OCI-M2 (cell line): ENCODE data around the gene C1QL4.
"Not testable (repeated sequence)": the region's sequence is repeated elsewhere in the genome, so short reads cannot be mapped to it uniquely, and the experiment has no call there.

Experiments used
- DNase-seq: peaks from one replicate; lab custom pipeline; 2025; ENCODE audit not compliant: unreplicated experiment; lab: John Stamatoyannopoulos, UW

C1QL4 gene

DNA sequence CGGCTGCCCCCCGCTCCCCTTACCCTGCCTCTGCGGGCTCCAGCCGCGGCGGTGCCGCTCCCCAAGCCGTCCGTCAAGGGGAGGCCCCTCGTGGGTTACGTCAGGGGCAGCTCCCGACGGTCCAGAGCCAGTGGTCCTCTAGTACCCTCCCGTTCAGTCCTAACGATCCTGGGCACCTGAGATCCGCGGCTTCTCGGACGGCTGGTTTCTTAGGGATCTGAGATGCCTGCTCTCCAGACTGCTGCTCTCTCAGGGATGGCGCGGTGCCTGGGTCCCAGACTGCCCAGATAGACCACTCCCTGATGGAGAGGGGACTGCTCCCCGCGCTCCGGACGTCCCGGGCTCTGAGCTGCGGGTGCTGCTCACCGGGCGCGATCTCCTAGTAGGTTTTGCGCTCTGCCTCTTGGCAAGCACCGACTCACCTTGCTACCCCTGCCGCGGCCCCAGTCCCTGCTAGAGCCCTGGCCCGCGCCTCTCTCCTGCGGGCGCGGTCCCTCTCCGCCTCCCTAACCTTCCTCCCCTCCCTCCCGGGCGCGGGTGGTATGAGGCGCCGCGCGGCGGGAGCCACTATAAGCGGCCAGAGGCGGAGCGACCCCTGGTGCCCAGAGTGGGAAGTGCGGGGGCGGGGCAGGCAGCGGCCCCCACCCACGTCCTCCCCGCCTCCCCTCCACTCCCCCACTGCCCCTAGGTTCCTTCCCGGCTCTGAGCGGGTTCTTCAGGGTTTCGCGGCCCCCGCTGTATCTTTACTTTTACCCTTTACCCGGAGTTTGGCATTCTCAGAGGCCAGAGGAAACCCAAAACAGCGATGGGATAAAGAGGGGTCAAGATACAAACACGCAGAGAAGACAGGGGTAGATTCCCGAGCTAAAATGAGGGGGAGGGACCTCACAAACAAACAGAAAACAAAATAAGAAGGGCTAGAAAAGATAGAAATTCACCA, at the start of gene C1QL4:
C1QL4 (minus strand) TSS at position 544 of the 940 bp plus-strand sequence. CDS start 711 bp downstream, outside the sequence.
- peak; percentile 42 for DNase-seq

DNA sequence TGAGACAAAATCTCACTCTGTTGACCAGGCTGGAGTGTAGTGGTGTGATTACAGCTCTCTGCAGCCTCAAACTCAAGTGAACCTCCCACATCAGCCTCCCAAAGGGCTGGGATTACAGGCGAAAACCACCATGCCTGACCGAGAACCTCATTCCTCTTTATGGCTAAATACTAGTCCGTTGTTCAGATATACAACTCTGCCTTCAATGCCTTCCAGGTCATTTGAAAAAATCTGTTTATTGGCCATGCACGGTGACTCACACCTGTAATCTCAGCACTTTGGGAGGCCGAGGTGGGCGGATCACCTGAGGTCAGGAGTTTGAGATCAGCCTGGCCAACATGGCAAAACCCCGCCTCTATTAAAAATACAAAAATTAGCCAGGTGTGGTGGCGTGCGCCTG, 43.2 kb upstream of the C1QL4 start:
- not testable (repeated sequence) for DNase-seq

DNA sequence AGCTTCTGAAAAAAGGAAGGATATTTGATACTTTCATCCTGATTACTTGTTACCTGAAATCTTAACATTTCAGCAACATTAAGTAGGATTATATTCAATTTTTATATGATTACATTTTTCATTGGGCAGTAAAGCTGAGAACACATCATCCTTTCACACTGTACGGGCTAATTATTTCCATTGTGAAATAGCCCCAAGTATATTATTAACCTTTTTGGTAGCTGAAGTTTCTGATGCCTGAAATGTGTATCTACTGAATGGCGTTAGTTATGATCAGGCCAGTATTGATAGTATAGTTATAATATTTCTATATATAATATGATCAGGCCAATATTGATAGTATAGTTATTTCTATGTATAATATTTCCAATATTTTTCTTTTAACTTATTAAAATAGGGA, 40.4 kb upstream of the C1QL4 start:
- DNase-seq, result no peak

DNA sequence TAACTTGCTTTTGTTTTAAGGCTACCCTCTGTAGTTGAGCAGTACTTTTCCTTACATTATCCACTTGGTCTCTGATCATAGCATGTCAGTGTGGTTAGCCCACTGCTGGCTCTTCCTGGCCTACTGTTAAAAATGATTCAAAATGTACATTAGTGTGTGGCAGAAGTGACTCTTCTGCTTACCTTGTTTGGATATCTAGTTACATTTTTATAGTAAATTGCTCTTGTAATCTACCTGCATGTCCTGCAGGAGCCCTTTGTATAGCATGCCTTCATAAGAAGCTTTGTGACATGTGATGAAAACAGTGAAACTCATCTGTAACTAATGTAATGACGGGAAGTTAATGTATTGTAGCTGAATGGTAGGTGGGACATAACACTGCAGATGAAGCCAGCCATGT, 38.4 kb upstream of the C1QL4 start:
- no peak for DNase-seq

DNA sequence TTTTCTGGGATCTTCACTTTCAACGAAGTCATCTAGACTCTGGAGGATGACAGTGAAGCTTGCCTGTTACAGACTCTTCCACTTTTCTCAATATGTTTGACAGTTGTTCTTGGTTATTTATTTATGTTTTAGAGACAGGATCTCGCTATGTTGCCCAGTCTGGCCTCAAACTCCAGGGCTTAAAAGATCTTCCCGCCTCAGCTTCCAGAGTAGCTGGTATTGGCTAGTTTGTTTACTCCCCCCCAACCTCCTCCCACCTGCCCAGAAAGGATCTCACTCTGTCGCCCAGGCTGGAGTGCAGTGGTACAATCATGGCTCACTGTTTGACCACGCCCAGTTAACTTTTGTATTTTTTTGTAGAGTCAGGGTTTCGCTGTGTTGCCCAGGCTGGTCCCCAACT, 33.6 kb upstream of the C1QL4 start:
- DNase-seq, result no peak

DNA sequence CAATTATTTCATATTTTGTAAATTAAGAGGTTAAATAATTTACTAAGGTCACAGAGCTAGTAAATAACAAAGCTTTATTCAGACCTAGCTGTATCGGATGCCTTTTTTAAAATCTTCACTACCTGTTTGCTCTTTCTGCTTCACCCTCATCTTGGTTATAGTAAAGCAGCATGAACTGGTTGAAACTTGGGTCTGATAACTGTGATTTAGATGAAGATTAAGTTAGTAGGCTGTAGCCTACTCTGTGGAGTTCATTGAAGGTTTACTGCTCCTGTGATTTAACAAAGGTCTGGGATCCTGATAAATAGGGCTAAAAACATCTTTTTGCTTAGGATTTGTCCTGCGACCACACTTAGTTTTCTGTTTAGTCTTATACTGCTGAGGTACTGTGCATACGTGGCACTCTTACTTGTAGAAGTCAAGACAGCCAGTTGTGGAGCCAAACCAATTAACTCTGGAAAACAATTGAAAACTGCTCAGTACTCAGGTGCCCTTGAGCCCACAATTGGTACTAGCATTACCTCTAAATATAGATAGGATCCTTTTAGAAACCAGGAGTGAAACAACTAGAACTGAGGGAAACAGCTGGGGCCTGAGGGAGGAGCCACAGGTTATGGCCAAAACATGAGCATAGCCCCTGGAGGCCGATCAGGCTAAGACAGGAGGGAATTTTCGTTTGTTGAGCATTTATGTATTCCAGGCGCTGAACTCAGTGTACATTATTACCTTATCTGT, 32.6 kb upstream of the C1QL4 start:
- no peak for DNase-seq

DNA sequence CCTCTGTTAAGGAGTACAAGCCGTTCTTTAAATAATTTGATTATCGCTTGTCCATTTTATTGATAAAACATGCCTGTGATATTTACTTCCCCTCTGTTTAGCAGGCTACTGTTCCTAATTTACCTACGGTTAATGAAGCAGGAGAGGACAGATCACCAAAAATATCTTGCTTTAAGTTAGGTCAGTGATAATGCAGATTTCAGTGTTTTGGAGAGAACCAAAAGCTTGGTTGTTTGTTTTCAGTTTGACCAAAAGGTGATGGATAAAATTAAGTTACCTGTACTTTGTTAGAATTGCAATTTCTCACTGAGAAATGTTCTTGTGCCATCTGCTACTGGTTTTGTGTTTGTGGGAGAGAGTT, 31.2 kb upstream of the C1QL4 start:
- DNase-seq, result no peak

DNA sequence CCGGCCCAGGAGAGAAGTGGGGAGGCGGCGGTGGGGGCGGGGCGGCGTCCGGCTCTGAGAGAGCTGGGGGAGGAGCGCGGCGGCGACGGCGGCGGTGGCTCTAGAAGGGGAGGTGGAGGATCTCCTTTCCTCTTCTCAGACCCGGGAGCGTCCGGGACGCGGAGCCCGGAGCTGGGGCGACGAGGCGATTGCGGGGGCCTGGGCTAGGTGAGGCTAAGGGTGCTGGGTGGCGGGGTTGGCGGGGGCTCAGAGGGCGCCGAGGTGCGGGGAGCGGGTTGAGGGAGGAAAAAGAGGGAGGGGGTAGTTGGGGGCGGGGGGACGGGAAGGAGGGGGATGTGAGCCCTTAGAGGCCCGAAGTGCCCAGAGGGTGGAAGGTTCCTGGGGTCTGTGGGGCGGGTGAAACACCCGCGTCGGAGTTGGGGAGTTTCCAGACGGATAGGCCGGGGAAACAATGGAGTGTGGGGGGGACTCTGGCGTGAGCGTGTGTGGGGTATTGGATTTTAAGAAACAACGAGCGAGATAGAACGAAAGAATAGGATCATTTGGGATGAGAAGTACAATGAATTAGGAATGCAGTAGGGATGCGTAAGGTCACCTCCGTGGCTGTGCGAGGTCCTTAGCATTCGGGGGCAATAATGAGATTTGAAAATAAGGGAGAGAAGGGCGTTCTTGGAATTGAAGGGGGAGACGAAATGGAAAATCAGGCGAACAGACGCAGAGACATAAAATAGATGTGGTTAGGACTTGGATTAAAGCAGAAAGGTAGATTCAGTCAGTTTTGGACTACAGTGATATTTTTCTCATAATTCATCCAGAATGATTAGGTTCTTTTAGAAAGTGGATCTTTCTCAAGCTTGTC, 30.6 kb upstream of the C1QL4 start, which contains the start of gene SPATS2:
SPATS2 (plus strand) TSS at position 82 of the 859 bp plus-strand sequence. CDS start 93,551 bp downstream, outside the sequence.
- DNase-seq, result no peak

DNA sequence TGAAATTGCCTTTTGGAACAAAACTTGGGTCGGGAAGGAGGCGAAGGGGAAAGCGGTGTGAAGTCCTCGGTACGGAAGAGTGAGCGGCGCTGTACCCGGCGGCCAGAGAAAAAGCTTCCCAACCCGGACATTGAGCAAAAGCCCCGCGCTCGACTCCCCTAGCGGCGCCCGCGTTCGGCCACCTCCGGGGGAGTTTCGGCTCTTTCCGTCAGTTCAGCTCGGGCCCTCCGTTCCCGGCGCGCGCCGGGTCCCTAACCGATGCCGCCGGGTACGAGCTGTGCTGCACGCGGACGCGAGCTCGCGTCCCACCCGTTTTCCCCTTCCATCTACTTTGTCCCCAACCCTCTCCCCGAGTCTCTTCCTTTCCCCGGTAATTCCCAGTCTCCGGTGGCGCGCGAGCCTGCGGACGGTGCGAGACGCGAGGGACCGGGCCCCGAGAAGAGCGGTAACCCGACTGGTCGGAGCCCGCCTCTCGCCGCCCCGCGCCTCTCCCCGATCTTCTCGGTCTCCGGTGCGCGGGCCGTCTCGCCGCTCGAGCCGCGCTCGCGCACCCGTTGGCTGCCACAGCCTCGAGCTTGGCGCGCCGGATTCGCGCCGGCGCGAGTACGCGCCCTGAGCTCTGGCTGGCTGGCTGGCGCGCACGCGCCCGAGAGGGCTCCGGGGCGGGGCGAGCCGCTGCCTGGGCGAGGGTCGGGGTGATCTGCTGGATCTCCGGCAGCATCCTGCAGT, 29.8 kb upstream of the C1QL4 start:
- peak; percentile 50 for DNase-seq

DNA sequence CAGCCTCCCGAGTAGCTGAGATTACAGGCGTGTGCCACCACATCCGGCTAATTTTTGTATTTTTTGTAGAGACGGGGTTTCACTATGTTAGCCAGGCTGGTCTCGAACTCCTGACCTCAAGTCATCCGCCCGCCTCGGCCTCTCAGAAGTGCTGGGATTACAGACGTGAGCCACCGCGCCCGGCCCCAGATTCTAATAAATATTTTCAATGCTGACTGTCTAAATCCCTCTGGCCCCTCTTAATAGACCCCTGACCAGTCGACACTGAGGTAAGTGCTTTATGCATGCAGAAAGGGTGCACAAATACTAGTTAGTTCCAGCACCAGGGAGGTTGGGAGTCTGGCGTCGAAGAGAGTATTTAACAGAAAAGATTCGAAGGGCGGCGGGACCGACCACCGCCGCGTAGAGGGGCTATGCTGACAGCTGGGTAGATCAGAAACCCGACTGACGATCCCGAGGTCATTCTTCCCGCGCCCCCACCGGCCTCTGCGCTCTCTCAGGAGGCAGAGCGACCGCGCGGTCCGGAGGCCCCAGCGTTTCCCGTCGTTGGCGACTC, 29.2 kb upstream of the C1QL4 start:
- no peak for DNase-seq

DNA sequence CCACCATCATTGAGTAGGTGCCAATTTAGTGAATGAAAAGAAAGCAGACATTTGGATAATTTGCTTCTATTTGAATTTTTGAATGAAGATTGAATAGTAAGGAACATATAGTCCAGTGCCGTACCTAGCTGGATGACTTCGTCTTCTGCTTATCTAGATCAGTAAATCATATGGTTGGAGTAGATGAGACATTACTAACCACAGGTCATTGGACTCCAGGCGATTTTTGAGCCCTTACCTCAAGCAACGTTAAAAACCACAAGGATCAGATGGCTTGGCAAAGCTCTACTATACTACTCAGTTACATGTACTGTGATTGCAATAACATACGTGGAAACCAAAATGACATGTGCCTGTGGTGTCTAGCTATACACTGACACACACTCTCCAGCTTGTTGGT, 28.6 kb upstream of the C1QL4 start:
- DNase-seq, result no peak

DNA sequence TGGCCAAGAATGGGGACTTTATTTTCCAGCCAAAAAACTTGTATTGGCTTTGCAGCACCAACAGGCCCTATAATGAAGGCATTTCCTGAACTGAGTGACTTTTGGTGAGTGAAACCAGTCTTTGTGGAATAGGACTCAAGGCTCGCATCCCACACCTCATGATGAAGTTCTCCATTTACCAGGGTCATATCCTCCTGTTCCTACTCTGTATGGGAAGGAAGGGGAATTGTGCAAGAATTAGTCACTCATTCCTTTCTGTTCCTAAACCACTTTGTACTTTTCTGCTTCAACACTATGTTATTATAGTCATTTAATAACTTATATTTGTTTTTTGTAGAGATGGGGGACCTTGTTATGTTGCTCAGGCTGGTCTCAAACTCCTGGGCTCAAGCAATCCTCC, 28.0 kb upstream of the C1QL4 start:
- DNase-seq, result no peak

DNA sequence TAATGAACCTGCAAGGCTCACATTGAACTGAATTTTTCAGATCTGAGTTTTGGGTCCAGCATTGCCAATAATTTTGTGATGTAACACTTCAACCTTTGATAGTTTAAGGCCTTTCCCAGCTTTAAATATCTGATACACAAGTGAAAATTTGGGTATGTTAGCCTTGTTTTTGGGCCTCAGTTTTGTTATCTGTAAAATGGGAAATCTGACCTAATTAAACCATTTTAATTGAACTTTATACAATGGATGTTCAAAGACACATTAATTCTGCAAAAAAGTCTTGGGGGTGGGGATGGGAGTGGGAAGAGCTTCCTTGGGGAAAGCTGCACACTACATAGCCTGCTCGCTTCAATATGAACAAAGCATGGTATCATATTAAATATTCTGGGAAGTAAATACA, 25.1 kb upstream of the C1QL4 start:
- no peak for DNase-seq

DNA sequence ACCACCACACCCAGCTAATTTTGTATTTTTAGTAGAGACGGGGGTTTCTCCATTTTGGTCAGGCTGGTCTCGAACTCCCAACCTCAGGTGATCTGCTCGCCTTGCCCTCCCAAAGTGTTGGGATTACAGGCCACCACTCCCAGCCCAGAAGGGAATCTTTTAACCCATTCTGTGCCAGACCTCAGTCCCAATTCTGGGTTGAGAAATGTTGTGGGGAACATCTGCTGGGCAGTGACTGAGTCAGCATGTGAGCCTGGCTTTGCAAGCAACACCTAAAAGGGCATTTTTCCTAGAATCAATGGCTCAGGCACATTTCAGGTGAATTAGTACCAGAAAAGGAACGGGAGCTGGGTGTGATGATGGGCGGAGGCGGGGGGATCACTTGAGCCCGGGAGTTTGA, 22.7 kb upstream of the C1QL4 start:
- no peak for DNase-seq

DNA sequence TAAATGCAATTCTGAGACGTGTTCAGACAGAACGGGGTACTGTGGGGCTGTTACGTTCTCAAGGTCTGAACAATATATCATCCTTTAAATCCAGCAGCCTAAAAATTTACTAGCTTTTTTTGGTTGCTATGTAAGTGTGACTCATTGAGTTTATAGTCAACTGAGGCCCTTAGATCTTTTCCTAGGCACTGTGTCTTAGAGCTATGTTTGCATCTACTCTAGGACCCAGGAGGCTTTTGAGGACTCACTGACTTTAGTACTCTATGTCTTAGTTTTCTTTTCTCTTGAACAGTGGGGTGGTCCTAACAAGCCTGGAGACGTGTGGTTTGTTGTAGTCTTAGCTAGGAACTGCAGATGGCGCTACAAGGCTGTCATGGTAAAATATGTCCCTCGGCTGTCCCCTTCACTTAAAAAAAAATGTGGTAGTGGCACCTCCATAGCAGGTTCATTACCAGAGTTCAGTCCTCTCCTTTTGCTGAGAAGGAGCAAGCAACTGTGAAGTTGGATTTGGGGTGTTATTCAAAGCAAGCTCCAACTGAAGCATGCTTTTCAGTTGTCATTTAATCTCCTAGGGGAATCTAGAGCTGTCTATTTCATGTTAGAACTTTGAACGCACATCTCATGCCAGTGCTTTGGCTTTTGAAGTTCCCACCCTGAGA, 21.6 kb upstream of the C1QL4 start:
- DNase-seq, result peak; percentile 35

DNA sequence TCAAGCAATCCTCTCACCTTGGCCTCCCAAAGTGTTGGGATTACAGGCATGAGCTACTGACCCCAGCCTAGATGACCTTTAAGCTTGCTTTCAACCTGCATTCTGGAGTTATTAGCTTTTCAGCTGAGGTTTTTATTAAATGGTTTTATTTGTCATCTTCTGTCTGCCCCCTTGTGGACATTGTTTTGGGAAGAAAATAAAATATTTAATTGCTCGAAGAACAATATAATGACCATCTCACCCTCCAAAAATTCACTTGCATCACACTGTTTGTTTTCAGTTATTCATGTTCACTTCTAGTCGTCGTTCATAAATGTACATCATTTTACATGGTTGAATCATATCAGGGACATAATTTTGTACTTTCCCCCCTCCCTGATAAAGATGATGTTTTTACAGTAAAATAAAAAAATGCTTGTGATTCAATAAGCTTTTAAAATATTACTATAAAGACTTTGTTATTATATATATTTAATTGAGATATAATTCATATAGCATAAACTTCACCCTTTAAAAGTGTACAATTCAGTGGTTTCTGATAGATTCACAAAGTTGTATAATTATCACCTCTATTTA, 20.2 kb upstream of the C1QL4 start:
- no peak for DNase-seq

DNA sequence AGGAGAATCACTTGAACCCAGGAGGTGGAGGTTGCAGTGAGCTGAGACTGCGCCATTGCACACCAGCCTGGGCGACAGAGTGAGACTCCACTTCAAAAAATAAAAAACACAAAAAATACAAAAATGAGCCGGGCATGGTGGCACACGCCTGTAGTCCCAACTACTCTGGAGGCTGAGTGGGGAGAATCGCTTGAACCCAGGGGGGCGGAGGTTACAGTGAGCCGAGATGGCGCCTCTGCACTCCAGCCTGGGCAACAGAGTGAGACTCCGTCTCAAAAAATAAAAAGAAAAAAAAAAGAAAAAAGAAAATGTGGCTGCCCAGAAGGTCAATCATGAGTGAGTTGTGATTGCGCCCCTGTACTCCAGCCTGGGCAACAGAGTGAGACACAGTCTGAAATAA, 18.9 kb upstream of the C1QL4 start:
- DNase-seq, result no peak

DNA sequence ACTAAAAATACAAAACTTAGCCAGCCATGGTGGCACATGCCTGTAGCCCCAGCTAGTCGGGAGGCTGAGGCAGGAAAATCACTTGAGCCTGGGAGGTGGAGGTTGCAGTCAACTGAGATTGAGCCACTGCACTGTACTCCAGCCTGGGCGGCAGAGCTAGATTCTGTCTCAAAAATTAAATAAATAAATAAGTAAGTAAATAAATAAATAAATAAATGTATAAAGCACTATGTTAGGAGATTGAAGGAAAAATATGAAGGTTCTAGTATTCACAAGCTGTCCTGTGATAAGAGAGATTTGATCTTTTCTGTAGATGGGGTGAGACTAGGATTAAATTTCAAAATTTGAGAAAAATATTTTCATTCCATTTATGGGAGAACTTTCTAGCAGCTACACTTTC, 15.4 kb upstream of the C1QL4 start:
- no peak for DNase-seq

DNA sequence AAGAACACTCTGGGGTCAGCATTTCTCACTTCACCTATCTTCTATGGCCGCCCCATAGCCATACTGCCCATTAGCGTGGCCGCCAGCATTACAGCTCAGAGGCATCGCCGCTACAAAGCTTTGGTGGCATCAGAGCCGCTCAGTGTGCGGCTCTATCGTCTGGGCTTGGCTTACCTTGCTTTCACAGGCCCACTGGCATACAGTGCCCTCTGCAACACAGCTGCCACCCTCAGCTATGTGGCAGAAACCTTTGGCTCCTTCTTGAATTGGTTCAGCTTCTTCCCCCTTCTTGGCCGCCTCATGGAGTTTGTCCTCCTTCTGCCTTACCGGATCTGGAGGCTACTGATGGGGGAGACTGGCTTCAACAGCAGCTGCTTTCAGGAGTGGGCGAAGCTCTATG, 12.3 kb upstream of the C1QL4 start:
- no peak for DNase-seq
